DOHH2 (cell line): Measurements from ENCODE around the gene DZIP1.

Experiments used
- CTCF ChIP-seq: fragments of 200-600 bp; sonication (generic); IDR thresholded peaks from one replicate; pipeline ENCODE4 v1.5.1; 2014; ENCODE audit warnings: antibody characterized with exemption, mild to moderate bottlenecking, low read depth, low read length; ENCODE audit not compliant: poor library complexity, severe bottlenecking
- EZH2phosphoT487 ChIP-seq: fragments of 200-600 bp; sonication (generic); IDR thresholded peaks from 2 replicates; pipeline ENCODE4 v1.6.1; 2017; ENCODE audit warnings: borderline replicate concordance, mild to moderate bottlenecking, antibody characterized with exemption, low read length, moderate library complexity, mixed read lengths

- TF ChIP-seq CTCF (no peak), EZH2phosphoT487 (no peak)
Measured at GRCh38 chr13:95552539-95553441, 91.7 kb downstream of the DZIP1 start, which contains the start of gene CLDN10.
